ENCODE data around the gene RNF150.
A peak's percentile ranks its signal among the peaks of the same experiment; 100 is the strongest.

Gene RNF150

DNA sequence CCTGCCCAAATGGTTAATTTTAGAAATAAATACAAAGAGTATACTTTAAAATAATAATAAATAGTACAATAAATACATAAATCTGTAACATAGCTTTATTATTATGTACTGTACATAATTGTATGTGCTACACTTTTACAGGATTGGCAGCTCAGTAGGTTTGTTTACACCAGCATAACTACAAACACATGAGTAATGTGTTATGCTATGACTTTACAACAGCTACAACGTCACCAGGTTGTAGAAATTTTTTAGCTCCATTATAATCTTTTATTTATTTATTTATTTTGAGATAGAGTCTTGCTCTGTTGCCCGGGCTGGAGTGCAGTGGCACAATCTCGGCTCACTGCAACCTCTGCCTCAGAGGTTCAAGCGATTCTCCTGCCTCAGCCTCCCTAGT is 31.8 kb downstream of the RNF150 start:
- TF ChIP-seq, protein P1, sequence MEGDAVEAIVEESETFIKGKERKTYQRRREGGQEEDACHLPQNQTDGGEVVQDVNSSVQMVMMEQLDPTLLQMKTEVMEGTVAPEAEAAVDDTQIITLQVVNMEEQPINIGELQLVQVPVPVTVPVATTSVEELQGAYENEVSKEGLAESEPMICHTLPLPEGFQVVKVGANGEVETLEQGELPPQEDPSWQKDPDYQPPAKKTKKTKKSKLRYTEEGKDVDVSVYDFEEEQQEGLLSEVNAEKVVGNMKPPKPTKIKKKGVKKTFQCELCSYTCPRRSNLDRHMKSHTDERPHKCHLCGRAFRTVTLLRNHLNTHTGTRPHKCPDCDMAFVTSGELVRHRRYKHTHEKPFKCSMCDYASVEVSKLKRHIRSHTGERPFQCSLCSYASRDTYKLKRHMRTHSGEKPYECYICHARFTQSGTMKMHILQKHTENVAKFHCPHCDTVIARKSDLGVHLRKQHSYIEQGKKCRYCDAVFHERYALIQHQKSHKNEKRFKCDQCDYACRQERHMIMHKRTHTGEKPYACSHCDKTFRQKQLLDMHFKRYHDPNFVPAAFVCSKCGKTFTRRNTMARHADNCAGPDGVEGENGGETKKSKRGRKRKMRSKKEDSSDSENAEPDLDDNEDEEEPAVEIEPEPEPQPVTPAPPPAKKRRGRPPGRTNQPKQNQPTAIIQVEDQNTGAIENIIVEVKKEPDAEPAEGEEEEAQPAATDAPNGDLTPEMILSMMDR (conservative IDR thresholded peaks at IDR 0.05; ENCODE audit: low read length): no peak
- DNase-seq (ENCODE audit: low read depth): no peak

DNA sequence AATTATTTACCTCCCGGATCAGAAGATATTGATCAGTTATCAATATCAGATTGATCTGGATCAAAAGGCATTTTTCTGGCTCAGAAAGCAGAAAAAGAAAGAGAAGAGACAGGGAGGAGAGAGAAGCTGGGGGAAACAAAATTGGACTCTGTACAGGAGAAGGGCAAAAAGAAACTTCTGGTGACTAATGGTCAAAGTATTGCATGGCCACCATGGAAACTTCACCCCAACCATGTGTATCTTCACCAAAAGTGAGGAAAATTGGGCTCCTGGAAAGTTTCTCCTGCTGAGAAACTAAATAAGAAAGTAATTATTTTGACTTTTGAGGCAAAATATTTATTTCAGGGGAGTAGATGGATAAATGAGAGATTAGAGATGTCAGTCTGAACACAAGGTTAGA is 33.9 kb downstream of the RNF150 start:
- peak; percentile 41 for DNase-seq (ENCODE audit: low read depth)
- no peak overlapping the region for H3K4me3 ChIP-seq (ENCODE audit: low read length)
- TF ChIP-seq, protein P1 (conservative IDR thresholded peaks at IDR 0.05; ENCODE audit: low read length): no peak

More for the DNA sequence above, 31.8 kb downstream of the RNF150 start:
- H3K4me3 ChIP-seq (ENCODE audit: low read length): no peak overlapping the region

GRCh38 chr4:141098163-141098562 is 35.1 kb downstream of the RNF150 start:
- TF ChIP-seq, protein P1 (conservative IDR thresholded peaks at IDR 0.05; ENCODE audit: low read length): no peak
- DNase-seq (ENCODE audit: low read depth): no peak
- no peak overlapping the region for H3K4me3 ChIP-seq (ENCODE audit: low read length)

GRCh38 chr4:141090473-141090872 is 42.8 kb downstream of the RNF150 start:
- H3K4me3 ChIP-seq (ENCODE audit: low read length): no peak overlapping the region
- TF ChIP-seq, protein P1 (conservative IDR thresholded peaks at IDR 0.05; ENCODE audit: low read length): no peak
- DNase-seq (ENCODE audit: low read depth): no peak

- DNase-seq (ENCODE audit: low read depth): no peak
- TF ChIP-seq, protein P1 (conservative IDR thresholded peaks at IDR 0.05; ENCODE audit: low read length): no peak
- H3K4me3 ChIP-seq (ENCODE audit: low read length): no peak overlapping the region
Observed at GRCh38 chr4:141081921-141082395, 51.3 kb downstream of the RNF150 start.

DNA sequence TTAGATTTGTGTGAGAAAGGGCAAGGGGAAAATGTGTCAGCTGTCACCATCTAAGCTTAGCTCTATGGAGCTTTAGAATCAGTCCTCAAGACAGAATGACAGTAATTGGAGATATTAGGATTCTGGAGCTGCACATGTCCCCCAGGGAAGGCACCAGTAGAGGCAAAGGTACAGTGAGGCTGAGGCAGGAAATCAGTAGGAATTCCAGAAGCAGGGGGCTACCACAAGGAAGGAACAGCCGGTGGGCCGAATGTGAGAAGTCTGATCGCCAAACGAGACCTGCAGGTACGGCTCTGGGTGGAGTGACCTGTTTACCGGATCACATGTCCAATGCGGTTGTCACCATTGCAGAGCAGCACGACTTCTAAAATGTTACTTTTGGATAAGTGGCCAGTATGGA is 52.6 kb downstream of the RNF150 start:
- DNase-seq (ENCODE audit: low read depth): no peak
- TF ChIP-seq, protein P1 (conservative IDR thresholded peaks at IDR 0.05; ENCODE audit: low read length): no peak

GRCh38 chr4:141079393-141079930 is 53.8 kb downstream of the RNF150 start:
- no peak overlapping the region for H3K4me3 ChIP-seq (ENCODE audit: low read length)
- TF ChIP-seq, protein P1 (conservative IDR thresholded peaks at IDR 0.05; ENCODE audit: low read length): no peak
- DNase-seq (ENCODE audit: low read depth): no peak

More for the DNA sequence above, 52.6 kb downstream of the RNF150 start:
- no peak overlapping the region for H3K4me3 ChIP-seq (ENCODE audit: low read length)

Measured in AG10803 (cell line).